Measurements from ENCODE around the gene FGF19.

DNA sequence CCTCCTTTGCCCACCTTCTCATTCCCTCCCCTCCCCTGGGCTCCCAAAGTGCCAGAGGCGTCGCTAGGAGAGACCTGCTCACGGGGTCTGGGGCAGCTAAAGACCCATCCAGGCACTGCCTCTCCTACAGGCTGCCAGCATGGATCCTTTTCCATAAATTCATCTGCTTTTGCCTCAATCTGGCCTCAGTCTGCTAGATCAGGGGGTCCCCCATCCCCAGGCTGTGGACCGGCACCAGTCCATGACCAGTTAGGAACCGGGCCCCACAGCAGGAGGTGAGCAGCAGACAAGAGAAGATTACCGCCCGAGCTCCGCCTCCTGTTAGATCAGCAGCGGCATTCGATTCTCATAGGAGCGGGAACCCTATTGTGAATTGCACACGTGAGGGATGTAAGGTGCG, 41.0 kb downstream of the FGF19 start:
- TF ChIP-seq BHLHE40 (IDR thresholded peaks at IDR 0.05; ENCODE audit: borderline replicate concordance) (no peak), PKNOX1 (IDR thresholded peaks at IDR 0.05) (no peak), SP1 (IDR thresholded peaks at IDR 0.05) (no peak), SUZ12 (IDR thresholded peaks at IDR 0.05) (no peak)

Data from HEK293T (cell line).